Measurements from ENCODE around the gene KIF1A. TPM values are rescaled to one million over a fixed set of nuclear protein-coding genes. Genes with fewer than 3 reads are reported as not detected.

The KIF1A gene
- total and polyA plus RNA-seq, 10 of the 15 experiments (the other 5 are each of a cell fraction or from before 2014, with no cell fraction given), result 0.04 to 0.95 (median 0.06) TPM; not detected in 5

DNA sequence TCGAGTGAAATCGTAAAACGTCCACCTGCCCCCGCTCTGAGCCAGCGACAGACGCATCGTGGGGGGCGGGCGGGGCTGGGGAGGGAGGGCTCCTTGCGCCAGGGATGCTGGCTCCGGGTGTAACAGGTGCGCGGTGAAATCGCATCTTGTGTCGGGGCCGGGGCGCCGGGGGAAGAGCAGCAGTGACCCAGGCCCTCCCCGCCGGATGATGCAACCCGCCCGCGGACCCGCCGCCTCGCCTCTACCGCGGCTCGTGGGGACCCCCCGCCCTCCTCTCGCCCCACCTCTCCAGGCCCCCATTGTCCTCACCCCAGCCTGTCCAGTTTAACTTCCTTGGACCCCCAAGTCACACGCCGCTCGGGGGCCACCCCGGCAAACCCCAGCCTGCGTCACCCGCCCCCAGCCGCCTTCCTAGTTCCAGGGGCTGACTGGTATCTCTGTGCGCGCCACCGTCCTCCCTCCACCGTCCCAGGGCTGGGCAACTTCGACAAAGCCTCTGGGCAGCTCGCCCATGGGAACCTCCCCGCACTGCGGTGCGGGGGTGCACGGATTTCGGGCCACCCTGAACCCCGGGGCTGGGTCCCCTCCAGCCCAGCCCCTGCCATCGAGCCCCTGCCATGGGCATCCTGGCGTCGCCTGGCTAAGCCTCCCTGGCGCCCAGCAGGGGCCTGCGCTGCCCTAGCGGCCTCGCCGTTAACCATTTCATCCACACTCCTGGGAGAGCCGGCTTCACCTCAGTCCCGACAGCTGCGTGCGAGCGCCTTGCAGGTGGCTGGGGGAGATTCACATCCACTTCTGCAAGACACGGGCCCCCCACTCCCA is 799 bp upstream of the KIF1A start (continued):
- TF ChIP-seq, protein P1, sequence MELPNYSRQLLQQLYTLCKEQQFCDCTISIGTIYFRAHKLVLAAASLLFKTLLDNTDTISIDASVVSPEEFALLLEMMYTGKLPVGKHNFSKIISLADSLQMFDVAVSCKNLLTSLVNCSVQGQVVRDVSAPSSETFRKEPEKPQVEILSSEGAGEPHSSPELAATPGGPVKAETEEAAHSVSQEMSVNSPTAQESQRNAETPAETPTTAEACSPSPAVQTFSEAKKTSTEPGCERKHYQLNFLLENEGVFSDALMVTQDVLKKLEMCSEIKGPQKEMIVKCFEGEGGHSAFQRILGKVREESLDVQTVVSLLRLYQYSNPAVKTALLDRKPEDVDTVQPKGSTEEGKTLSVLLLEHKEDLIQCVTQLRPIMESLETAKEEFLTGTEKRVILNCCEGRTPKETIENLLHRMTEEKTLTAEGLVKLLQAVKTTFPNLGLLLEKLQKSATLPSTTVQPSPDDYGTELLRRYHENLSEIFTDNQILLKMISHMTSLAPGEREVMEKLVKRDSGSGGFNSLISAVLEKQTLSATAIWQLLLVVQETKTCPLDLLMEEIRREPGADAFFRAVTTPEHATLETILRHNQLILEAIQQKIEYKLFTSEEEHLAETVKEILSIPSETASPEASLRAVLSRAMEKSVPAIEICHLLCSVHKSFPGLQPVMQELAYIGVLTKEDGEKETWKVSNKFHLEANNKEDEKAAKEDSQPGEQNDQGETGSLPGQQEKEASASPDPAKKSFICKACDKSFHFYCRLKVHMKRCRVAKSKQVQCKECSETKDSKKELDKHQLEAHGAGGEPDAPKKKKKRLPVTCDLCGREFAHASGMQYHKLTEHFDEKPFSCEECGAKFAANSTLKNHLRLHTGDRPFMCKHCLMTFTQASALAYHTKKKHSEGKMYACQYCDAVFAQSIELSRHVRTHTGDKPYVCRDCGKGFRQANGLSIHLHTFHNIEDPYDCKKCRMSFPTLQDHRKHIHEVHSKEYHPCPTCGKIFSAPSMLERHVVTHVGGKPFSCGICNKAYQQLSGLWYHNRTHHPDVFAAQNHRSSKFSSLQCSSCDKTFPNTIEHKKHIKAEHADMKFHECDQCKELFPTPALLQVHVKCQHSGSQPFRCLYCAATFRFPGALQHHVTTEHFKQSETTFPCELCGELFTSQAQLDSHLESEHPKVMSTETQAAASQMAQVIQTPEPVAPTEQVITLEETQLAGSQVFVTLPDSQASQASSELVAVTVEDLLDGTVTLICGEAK (IDR thresholded peaks at IDR 0.05; ENCODE audit: borderline replicate concordance), result no peak

DNA sequence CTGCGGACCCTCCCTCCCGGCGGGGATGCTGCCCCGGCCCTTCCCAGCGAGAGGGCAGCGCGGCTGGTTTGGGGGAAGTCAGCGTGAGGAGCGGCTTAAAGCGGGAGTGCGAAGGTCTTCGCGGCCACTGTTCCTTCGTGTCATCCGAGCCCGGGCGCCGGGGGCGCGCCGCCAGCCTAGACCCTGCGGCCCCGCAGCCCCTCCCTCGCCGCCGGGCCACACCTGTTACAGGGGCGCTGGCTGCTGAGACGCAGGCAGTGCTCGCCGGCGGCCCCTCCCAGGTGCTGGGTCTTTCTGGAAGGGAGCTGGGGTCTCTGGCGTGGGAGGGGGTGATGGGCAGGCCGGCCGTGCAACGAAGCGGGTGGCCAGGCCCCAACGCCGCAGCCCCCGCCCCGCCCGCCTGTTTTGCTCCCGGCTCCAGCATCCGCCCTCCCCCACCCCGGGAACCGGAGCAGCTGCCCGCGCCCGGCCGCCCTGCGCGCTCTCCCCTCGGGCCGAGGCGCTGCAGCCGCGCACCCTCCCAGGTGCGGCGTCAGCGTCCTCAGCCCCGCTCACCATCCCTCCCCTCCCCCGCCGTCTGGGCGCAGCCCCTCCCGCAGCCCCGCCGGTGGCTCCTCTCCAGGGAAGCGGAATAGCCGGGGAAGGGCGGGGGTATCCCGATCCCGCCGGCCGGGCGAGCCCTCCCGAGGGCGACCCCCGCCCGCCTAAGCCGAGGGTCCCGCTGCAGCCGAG is 727 bp downstream of the KIF1A start:
- in situ Hi-C loops (cut with MboI) (no loop called here), intact Hi-C loops (cut with micrococcal nuclease; ENCODE audit: unreplicated experiment) (no loop called here)
- RAD21 ChIA-PET (ENCODE audit: unreplicated experiment), result no interaction called here
- 10% methylated on average over 31 of the region's 81 CpGs for WGBS (ENCODE audit: insufficient coverage, insufficient replicate concordance, low lambda C conversion rate, missing lambda C conversion rate)
- Histone ChIP-seq H3K36me3 (ENCODE audit: control insufficient read depth in 2 of 2, insufficient read depth in 2 of 2, low read length in 1 of 2) (no peaks in the 10 kb centered on the region), H3K9ac (ENCODE audit: control insufficient read depth, insufficient read depth, low read length) (no peak overlapping the region), H3K9me3 (replicated peaks; ENCODE audit: control insufficient read depth, insufficient read depth, low read length) (no peaks in the 10 kb centered on the region; the same call in 2 of the 3 replicates), H3K27me3 (replicated peaks in 1 of 2; ENCODE audit: control insufficient read depth in 2 of 2, insufficient read depth in 2 of 2, low read length in 1 of 2) (peaks cover 10 to 13% of the 10 kb centered on the region in 2 experiments), H3K79me2 (ENCODE audit: control insufficient read depth, insufficient read depth, low read length) (no peaks in the 10 kb centered on the region), H2AFZ (ENCODE audit: control insufficient read depth, low read depth, low read length) (no peak overlapping the region), H3K4me1 (ENCODE audit: control insufficient read depth, insufficient read depth, low read length) (no peaks in the 10 kb centered on the region), H3K4me2 (ENCODE audit: control insufficient read depth, insufficient read depth) (no peak overlapping the region), H3K27ac (ENCODE audit: control insufficient read depth, insufficient read depth) (no peak overlapping the region), H4K20me1 (ENCODE audit: control insufficient read depth, insufficient read depth) (no peaks in the 10 kb centered on the region), H3K4me3 (no peak overlapping the region)
- POLR2A ChIA-PET, result no interaction called here
- CTCF ChIA-PET, result no interaction called here
- TF ChIP-seq FOXM1 (IDR thresholded peaks at IDR 0.05; ENCODE audit: low read depth, low read length), result no peak
- TF ChIP-seq, protein P2, sequence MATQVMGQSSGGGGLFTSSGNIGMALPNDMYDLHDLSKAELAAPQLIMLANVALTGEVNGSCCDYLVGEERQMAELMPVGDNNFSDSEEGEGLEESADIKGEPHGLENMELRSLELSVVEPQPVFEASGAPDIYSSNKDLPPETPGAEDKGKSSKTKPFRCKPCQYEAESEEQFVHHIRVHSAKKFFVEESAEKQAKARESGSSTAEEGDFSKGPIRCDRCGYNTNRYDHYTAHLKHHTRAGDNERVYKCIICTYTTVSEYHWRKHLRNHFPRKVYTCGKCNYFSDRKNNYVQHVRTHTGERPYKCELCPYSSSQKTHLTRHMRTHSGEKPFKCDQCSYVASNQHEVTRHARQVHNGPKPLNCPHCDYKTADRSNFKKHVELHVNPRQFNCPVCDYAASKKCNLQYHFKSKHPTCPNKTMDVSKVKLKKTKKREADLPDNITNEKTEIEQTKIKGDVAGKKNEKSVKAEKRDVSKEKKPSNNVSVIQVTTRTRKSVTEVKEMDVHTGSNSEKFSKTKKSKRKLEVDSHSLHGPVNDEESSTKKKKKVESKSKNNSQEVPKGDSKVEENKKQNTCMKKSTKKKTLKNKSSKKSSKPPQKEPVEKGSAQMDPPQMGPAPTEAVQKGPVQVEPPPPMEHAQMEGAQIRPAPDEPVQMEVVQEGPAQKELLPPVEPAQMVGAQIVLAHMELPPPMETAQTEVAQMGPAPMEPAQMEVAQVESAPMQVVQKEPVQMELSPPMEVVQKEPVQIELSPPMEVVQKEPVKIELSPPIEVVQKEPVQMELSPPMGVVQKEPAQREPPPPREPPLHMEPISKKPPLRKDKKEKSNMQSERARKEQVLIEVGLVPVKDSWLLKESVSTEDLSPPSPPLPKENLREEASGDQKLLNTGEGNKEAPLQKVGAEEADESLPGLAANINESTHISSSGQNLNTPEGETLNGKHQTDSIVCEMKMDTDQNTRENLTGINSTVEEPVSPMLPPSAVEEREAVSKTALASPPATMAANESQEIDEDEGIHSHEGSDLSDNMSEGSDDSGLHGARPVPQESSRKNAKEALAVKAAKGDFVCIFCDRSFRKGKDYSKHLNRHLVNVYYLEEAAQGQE (IDR thresholded peaks at IDR 0.05; ENCODE audit: low read depth, low read length), result no peak
- BruUV-seq (replicated peaks), result no TSS peak
- DNase-seq (ENCODE audit: low read depth, low spot score), result no peak
- FAIRE-seq, result no peak
- SMC1A ChIA-PET (ENCODE audit: uncharacterized antibody, unreplicated experiment), result no interaction called here
- ATAC-seq, result no peak
